Measurements from ENCODE around the gene CD69.

Gene CD69

DNA sequence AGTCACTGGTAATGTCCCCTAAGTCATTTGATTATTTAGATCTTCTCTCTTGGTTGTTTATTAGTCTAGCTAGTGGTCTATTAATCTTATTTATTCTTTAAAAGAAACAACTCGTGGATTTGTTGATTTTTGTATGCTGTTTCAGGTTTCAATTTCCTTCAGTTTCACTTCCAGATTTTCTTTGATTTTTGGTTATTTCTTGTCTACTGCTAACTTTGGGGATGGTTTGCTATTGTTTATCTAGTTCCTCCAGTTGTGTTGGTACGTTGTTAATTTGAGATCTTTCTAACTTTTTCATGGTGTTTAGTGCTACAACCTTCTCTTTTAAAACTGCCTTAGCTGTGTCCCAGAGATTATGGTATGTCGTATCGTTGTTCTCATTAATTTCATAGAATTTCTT, 18.5 kb upstream of the CD69 start:
- no peak for DNase-seq

- no peak for DNase-seq
Observed at GRCh38 chr12:9776781-9777180, 16.1 kb upstream of the CD69 start.

DNA sequence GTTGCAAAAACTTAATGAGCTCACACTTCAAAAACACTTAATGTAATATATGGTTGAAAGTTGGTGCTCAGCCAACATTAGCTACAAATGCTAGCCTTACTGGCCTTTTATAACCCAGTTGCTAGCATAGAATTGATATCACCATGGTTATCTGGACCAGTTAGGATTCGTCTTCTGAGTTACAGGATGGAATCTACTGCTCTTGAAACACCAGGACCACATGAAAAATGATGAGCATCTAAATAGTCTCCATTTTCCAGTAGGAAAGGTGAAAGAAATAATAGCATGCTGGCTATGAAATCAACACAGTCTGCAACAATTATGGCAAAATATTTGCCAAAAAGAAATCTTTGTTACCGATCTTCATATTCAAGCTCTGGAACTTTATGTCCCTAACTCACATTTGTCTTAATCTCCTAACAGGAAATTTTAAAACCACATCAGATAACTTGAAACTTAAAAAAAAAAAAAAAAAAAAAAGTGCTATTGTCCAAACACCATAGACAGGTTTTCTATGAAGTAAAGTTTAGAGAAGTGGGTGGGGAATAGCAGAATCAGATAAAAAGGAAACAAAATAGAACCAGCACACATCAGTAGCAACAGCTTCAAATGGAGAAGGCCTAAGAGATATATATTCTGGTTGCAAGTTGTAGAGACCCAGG, 12.6 kb upstream of the CD69 start:
- DNase-seq, result no peak

DNA sequence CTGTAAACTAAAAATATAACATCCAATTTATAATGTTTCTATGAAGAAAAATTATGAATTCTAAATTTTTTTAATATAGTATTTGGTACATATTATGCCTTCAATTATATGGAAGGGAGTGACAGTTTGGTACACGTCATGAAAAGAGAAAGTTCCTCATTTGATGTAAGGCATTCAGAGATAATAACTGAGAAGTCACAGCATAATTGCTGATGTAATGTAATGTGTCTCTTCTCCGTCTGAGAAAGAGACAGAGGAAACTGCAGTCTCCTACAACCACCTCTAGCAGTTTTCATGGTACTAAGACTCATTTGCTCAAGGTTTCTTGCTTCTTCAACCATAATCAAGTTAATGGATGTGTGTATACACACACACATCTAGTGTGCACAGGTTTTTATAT, 2.3 kb upstream of the CD69 start:
- DNase-seq, result no peak

- no peak for DNase-seq
Observed at GRCh38 chr12:9762369-9762768, 1.7 kb upstream of the CD69 start.

- DNase-seq, result no peak
Observed at GRCh38 chr12:9761419-9761781, 699 bp upstream of the CD69 start.

DNA sequence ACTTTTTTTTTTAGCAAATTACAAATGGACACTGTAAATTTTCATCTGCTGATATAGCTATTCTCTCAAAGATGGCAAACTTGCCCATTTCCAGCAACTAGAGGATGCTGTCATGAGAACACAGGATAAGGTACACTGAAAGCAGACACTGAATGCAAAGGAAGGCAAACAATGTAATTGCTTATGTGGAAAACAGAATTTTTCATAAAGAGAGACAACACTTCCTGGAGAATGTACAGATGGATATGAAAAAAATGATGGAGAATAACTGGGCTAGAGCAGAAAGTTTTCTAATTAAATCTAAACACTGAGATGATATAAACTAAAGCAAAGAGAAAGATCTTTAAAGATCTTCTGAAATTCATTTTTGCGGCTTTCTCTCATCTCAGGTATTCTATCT, 581 bp downstream of the CD69 start:
- DNase-seq, result no peak

GRCh38 chr12:9759694-9760093, 1.0 kb downstream of the CD69 start:
- no peak for DNase-seq

GRCh38 chr12:9758119-9758518, 2.6 kb downstream of the CD69 start:
- no peak for DNase-seq

DNA sequence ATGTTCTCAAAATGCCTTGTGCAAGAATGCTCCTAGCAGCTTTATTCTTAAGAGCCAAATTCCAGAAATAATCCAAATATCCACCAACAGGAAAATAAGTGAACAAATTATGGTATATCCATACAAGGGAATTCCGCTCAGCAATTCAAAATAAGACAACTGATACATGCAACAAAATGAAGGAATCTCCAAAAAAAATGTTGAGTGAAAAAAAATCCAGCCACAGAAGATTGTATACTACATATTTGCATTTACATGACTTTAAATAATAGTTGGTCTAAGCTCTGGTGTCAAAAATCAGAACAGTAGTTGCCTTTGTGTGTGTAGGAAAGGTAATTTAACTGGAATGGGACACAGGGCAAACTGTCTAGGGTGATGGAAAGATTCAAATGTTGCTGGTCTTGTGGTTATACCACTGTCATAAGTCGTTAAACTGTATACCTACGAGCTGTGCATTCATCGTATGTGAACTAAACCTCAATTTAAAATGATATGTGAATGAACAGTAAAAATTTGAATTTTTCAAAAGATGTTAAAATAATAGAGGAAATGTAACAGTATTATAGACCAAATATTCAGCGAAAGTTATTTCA, 3.2 kb downstream of the CD69 start:
- DNase-seq, result no peak

DNA sequence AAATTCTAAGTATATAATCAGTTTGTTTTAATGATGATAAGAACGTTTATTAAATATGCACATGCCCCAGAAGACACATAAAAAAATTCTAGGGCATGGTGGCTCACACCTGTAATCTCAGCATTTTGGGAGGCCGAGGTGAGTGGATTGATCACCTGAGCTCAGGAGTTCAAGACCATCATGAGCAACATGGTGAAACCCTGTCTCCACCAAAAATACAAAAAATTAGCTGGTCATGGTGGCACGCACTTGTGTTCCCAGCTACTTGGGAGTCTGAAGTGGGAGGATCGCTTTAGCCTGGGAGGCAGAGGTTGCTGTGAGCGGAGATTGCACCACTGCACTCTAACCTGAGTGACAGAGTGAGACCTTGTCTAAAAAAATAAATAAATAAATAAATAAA, 4.0 kb downstream of the CD69 start:
- no peak for DNase-seq

DNA sequence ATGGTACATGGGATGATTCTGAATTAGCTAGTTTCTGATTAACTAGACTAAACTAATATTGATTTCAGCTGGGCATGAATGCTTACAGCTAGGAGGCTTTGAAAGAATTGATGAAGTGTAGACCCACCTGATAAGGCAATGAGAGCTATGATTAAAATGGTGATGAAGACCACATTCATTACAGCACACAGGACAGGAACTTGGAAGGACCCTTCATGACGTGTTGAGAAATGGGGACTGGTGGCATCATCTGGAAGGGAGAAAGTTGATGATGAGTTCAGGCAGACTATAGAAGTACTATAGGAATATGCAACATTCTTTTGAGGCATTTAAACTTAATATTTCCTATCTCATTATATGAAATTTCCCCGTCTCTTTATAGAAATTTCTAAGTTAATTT, 4.5 kb downstream of the CD69 start:
- DNase-seq, result no peak

DNA sequence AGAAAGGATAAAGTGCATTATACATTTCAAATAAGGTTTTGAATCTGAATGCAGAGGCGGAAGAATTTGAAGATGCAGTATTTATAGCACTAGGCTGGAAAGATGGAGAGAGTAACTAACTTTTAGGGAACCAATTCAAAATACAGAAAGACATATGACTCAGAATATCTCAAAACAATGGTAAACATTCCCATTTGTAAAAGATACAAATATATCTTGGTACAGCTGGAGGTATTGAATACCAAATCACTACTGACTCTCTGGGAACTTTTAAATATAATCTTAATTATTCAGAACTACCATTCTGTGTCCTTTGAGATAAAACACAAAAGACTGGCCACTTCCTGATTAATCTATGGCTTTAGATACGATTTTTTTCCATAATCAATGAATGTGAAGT, 5.1 kb downstream of the CD69 start:
- no peak for DNase-seq

GRCh38 chr12:9755035-9755434, 5.7 kb downstream of the CD69 start:
- DNase-seq, result no peak

DNA sequence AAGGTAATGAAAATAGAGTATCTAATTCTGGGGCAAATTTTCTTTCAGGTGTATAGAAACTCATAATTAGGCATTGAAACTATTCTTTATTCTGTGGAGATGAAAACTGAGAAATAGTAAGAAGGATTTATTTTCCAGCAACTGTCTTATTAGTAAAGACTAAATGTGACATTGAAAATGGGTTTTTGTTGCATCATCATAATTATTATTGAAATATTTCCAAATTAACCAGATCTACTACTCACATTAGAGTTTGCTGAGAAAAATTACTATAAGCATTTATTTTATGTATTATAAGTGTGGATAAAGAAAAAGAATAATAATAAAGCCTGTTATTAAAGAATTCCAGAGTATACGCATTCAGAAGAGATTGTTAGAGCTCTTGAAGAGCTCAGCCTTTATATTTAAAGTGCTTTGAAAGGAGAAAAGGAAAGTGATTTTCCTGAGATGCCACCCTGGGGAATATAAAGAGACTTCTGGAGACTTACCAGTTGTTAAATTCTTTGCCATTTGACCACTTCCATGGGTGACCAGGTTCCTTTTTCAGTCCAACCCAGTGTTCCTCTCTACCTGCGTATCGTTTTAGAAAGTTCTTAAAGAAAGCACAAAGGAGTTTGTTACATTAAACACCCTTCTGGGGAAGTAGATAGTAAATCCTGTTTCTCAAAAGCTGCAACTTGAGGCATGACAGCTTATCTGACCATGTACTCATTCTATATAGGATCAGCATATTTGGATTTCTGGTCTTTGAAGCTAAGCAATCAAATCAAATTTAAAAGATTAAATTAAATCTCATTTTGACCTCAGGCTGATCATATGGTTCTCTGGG, 6.4 kb downstream of the CD69 start:
- no peak for DNase-seq

DNA sequence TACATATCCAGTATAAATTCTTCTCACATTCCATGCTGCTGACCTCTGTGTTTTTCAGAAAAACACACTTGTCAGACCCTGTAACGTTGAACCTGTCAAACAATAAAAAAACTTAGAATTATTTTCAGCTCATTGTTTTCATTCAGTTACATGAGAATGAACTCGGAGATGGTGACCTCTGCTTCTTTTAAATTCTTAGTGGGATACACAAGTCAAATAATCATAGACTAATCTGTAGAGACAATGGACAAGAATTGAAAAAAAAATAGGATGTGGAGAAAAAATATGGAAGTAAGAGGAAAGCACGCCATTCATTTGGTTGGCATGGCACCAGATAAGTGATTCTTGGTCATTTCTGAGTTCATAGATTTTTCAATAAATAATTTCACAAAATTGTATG, 7.2 kb downstream of the CD69 start:
- DNase-seq, result no peak

DNA sequence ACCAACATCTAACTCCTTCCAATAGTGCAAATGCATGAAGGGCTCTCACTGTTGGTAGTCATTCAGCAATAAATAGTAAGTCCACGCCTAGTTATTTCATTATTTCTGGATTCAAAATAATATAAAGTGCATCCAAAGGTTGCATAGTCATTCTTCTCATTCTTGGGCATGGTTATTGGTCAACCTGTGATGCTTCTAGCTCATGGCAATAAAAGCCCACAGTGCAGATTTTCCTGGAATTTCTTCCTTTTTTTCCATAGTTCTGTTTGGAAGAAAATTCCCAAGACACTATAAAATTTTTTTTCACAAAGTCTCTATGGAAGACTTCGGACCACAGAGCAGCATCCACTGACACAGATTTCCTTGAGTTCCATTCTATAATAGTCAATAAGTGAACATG, 7.6 kb downstream of the CD69 start:
- no peak for DNase-seq

DNA sequence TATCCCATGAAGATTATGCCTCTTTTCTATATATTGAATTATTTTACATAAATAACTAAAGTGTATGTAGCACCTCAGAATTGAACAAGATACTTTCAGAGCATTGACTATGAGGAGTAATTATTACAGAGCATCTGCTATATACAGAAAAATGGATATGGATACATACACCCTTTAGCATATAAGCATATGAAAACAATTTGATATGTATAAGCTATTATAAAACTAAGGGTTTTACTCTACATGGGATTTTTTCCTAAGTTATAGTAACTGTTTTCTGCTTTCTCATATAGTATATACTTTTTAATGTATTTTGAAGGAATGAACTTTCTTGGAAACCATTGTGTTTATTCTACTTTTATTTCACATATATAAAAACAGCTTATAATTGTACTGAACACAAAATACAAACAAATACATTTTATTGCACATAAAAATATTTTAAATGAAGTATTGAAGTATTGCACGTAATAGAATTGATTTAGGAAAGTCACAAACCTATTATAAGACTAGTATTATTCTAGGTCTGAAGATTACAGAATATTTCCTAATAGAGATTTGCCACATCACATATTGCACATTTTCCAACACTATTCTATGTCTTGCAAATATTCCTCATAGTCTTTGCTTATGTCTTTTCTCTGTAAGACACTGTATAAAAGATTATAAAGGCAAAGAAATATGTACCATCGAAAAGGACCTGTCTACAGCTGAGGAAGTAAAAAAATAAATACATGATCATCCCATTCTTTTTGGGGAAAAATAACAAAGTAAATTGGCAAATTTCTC, 8.4 kb downstream of the CD69 start:
- DNase-seq, result no peak

DNA sequence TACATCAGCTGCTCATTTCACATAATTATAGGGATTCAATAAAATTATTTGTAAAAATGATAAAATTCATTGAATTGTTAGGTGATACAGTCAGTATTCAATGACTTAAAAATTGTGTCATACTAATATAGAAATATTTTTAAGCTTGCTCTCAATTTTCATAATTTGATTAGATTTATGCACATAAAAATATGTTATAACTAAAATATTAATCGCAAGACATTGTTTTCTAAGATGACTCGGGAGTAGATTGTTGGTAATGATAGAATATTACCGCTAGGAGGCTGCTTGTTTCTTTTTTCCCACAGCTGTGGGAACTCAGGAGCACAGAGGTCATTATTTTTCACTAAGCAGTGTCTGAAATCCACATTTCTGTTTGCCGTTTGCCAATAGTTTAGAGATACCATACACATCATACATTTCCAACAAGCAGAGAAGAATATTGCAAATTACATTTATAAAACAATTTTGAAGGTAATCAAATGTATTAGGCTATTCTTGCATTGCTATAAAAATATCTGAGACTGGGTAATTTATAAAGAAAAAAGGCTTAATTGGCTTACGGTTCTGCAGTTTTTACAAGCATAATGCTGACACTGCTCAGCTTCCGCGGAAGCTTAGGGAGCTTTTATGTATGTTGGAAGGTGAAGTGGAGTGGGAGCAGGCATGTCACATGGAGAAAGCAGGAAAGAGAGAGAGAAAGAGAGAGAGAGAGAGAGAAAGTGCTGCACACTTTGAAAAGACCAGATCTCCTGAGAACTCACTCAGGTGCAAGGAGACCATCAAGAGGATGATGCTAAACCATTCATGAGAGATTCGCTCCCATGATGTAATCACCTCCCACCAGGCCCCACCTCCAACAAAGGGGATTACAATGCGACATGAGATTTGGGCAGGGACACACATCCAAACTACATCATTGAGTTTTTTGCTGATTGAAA, 9.2 kb downstream of the CD69 start:
- no peak for DNase-seq

GRCh38 chr12:9750276-9751203, 10.2 kb downstream of the CD69 start:
- DNase-seq, result no peak

DNA sequence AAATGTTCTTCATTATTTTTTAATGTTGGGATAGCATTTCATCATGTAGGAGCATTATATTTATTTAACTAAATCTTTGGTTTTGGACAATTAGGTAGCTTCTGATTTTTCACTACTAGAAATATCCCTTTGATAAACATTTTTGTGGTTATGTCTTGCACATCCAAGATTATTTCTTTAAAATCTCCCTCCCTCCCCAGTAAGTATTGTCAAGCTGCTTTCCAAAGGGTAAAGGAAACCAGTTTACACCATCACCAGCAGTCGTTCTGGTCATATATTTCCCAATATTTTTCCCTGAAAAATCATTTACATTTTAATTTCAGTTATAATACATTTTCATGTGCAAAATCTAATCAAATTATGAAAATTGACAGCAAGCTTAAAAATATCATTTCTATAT, 11.1 kb downstream of the CD69 start:
- no peak for DNase-seq

All from GOT3 (cell line).